Heart left ventricle (tissue), 13 donors: ENCODE data around the gene MYO5C.

Experiments
- POLR2A ChIP-seq, 2 donors: fragments of 450-650 bp; IDR thresholded peaks; one replicate each; pipeline ENCODE4 v1.6.1; 2017; ENCODE audit warnings: antibody characterized with exemption in 2 of 2, mild to moderate bottlenecking in 2 of 2, moderate library complexity in 2 of 2
- TF ChIP-seq, protein P1 (sequence below), 12 donors: fragments of 200-600 bp; sonication (generic) in 4 of 12; IDR thresholded peaks; one replicate each; pipeline versions ENCODE4 v1.5.0 to v1.8.0; 2018 to 2022; ENCODE audit warnings: antibody characterized with exemption in 12 of 12, mild to moderate bottlenecking in 5 of 12
- donor health status: ischemic (EF 13 %, LVEDD 7.1; RV severe dilation, severe dysfunction).
- donor health status: DM: no; HTN: yes; CAD: no.
- donor health status: DM: no; HTN: no; CAD: no.
- donor health status: ischemic (EF 25% LVEDD 6.9; RV normal size, moderate dysfunction).
- donor health status: ischemic (EF 25% LVEDD 5.7; RV mildly dilated, moderate dysfunction).
- donor health status: ischemic (EF 35%, LVEDD 5.7; RV mildly dilated, moderate dysfunction).
- donor health status: nonischemic (EF 11% LVEDD 7.7; RV severe dilation, severe dysfunction).
- donor health status: DM: yes; HTN: yes; CAD: no.
- donor health status: PGD.
- donor health status: ischemic (EF 29% LVEDD 5.4; RV normal size, mild dysfunction).
- donor health status: nonischemic (EF 23%, LVEDD 6.1; RV moderate dilation, normal function).

DNA sequence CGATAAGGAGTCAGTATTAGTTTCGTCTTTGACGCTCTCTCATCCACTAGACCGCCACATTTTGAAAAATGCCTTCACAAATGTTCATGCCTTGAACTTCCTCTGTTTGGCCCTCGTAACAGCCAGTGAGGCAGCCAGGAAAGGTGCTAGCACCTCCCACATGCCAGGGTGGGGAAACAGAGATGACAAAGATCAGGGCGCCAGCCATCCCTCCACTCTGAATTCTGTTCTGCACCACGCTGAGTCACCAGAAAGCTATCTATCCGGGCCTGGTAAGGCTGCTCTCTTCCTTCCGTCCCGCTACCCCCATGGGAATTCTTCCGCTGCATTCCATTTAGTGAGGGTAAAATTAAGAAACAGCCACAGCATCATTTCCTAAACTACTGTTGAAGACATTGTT, 151.7 kb downstream of the MYO5C start:
- TF ChIP-seq, protein P1, sequence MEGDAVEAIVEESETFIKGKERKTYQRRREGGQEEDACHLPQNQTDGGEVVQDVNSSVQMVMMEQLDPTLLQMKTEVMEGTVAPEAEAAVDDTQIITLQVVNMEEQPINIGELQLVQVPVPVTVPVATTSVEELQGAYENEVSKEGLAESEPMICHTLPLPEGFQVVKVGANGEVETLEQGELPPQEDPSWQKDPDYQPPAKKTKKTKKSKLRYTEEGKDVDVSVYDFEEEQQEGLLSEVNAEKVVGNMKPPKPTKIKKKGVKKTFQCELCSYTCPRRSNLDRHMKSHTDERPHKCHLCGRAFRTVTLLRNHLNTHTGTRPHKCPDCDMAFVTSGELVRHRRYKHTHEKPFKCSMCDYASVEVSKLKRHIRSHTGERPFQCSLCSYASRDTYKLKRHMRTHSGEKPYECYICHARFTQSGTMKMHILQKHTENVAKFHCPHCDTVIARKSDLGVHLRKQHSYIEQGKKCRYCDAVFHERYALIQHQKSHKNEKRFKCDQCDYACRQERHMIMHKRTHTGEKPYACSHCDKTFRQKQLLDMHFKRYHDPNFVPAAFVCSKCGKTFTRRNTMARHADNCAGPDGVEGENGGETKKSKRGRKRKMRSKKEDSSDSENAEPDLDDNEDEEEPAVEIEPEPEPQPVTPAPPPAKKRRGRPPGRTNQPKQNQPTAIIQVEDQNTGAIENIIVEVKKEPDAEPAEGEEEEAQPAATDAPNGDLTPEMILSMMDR (IDR thresholded peaks at IDR 0.05): no peak
- TF ChIP-seq POLR2A (IDR thresholded peaks at IDR 0.05): no peak
